Measurements from ENCODE around the gene MLH1.

Gene MLH1

GRCh38 chr3:36972163-36972562 lies 21.2 kb upstream of the MLH1 start:
- no peak for DNase-seq (ENCODE audit: low read depth, low spot score)

DNA sequence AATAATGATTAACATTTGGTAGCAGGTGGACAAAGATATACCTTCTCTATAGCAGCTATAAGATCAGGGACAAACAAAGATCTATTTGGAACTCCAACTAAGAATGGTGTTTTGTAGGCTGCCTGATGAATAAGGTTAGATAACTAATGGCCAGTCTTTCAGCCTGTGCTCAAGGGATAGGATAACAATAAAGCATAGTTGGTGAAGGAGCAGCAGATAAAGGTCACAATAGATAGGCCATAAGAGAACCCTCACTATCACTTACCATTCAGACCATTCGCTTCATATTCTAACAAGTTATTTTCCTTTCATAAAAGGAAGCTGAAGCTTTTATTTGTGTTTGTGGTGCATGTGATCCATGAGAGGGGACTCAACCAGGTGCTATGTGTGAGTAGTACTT lies 20.2 kb upstream of the MLH1 start:
- H3K27ac ChIP-seq, result no peak overlapping the region
- DNase-seq (ENCODE audit: low read depth, low spot score), result no peak

More at GRCh38 chr3:36972163-36972562, 21.2 kb upstream of the MLH1 start:
- H3K27ac ChIP-seq, result no peak overlapping the region

- no peak for DNase-seq (ENCODE audit: low read depth, low spot score)
- no peak overlapping the region for H3K27ac ChIP-seq
These were observed 12.3 kb upstream of the MLH1 start for GRCh38 chr3:36981006-36981405.

- no peak overlapping the region for H3K27ac ChIP-seq
- no peak for DNase-seq (ENCODE audit: low read depth, low spot score)
These were observed 5.0 kb upstream of the MLH1 start for GRCh38 chr3:36988356-36988755.

DNA sequence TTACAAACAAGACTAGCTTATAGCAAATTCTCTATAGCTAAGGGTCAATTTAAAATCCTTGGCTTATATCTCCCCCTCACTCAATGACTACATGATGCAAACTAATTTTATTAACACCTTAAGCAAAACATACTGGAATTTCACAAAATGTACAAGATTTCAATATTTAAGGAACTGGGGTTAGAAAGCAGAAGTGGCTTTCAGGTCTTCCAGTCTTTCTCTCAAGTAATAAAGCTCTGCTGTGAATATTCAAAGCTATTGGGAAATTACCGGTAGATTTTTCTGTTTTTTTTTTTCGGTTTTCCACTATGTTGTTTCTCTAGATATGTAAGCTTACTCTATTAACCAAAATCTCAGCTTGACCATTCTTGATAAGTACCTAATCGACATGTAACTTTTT lies 4.3 kb upstream of the MLH1 start:
- no peak for DNase-seq (ENCODE audit: low read depth, low spot score)
- H3K27ac ChIP-seq, result no peak overlapping the region

- no peak for DNase-seq (ENCODE audit: low read depth, low spot score)
- no peak overlapping the region for H3K27ac ChIP-seq
These were observed 3.8 kb upstream of the MLH1 start for GRCh38 chr3:36989568-36989967.

- DNase-seq (ENCODE audit: low read depth, low spot score), result no peak
- H3K27ac ChIP-seq, result no peak overlapping the region
These were observed 2.2 kb upstream of the MLH1 start for GRCh38 chr3:36991147-36991546.

DNA sequence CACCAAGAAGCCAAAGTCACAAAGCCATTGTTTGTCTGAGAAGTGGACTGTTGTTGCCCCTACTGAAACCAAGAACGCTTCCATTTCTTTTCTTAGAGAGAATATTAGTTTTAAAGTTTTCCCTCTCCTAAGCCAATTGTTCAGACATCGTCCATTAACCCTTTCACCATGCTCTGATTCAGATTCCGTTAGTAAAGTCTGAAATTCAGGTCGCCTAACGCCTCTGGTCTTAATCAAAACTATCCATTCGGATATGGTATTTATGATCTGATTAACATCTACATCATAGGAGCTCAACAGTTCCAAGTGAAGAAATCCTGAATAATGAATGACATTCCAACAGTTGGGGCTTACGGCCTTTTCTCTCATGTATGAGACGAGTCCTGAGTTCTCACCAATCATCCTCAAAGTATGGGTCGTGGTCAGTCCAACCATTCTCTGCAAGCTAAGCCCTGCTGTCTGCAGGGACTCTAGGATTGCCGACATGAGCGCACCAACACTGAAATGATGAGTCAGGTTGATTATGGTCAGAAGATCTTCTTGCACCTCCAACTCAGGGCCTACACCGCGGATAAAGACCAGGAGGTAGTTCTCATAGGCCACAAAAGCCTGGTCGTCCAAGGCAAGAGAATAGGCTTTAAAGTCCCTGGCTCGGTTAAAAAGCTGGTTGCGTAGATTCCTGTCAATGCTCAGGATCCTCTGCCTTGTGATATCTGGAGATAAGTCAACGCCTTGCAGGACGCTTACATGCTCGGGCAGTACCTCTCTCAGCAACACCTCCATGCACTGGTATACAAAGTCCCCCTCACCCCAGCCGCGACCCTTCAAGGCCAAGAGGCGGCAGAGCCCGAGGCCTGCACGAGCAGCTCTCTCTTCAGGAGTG lies 1.2 kb upstream of the MLH1 start:
- peak overlapping the region; percentile 93 for H3K27ac ChIP-seq
- peak; percentile 8 for DNase-seq (ENCODE audit: low read depth, low spot score)

DNA sequence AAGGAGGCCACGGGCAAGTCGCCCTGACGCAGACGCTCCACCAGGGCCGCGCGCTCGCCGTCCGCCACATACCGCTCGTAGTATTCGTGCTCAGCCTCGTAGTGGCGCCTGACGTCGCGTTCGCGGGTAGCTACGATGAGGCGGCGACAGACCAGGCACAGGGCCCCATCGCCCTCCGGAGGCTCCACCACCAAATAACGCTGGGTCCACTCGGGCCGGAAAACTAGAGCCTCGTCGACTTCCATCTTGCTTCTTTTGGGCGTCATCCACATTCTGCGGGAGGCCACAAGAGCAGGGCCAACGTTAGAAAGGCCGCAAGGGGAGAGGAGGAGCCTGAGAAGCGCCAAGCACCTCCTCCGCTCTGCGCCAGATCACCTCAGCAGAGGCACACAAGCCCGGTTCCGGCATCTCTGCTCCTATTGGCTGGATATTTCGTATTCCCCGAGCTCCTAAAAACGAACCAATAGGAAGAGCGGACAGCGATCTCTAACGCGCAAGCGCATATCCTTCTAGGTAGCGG lies 452 bp upstream of the MLH1 start, which contains the start of gene EPM2AIP1:
EPM2AIP1 (minus strand) TSS at position 326 of the 520 bp plus-strand sequence; CDS start at position 272, 54 bp downstream.
- DNase-seq (ENCODE audit: low read depth, low spot score), result no peak
- peak within 1 kb of the TSS; percentile 93 for H3K27ac ChIP-seq

- DNase-seq (ENCODE audit: low read depth, low spot score), result no peak
These were observed 21.3 kb downstream of the MLH1 start for GRCh38 chr3:37014620-37015019.

DNA sequence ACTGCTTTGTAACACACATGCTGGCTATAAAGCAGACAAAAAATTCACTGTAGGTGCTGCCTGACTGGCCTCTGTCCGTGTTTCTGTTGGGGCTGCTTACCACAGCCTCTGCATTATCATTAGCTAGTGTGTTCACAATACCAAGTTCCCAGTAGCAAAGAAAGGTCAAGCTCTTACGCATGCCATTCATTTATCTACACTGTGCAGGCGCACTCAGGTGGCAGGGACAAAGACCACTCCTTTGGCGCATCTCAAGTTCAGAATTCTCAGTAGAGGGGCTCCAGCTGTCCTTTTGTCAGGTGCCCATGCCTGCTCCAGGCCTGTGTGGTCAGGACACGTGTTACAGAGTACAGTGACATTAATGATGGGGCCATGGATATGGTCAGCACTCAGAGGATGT lies 22.3 kb downstream of the MLH1 start:
- DNase-seq (ENCODE audit: low read depth, low spot score), result no peak
- no peak overlapping the region for H3K27ac ChIP-seq

More at GRCh38 chr3:37014620-37015019, 21.3 kb downstream of the MLH1 start:
- no peak overlapping the region for H3K27ac ChIP-seq

- no peak for DNase-seq (ENCODE audit: low read depth, low spot score)
- no peak overlapping the region for H3K27ac ChIP-seq
These were observed 23.6 kb downstream of the MLH1 start for GRCh38 chr3:37016903-37017302.

GRCh38 chr3:37017683-37018082 lies 24.4 kb downstream of the MLH1 start:
- no peak for DNase-seq (ENCODE audit: low read depth, low spot score)
- no peak overlapping the region for H3K27ac ChIP-seq

DNA sequence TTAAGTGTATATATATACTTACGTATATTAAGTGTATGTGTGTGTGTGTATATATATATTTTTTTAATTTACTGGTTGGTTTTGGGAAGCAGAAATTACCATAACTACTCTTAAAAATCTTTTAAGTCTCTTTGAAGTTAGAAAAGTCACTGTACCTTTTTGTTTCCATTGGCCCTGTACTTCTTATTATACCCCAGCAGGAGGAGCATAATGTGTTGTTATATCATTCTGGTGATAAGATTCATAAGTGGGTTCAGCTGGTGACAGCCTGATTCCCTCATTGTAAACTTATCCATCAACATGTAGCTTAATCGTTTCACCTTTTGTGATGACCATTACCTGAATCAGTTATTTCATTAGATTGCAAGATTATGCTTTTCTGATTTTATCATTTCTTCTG lies 30.8 kb downstream of the MLH1 start:
- no peak for DNase-seq (ENCODE audit: low read depth, low spot score)
- H3K27ac ChIP-seq, result no peak overlapping the region

- no peak for DNase-seq (ENCODE audit: low read depth, low spot score)
- H3K27ac ChIP-seq, result no peak overlapping the region
These were observed 31.6 kb downstream of the MLH1 start for GRCh38 chr3:37024820-37025405.

- no peak overlapping the region for H3K27ac ChIP-seq
- DNase-seq (ENCODE audit: low read depth, low spot score), result no peak
These were observed 32.4 kb downstream of the MLH1 start for GRCh38 chr3:37025561-37026335.

DNA sequence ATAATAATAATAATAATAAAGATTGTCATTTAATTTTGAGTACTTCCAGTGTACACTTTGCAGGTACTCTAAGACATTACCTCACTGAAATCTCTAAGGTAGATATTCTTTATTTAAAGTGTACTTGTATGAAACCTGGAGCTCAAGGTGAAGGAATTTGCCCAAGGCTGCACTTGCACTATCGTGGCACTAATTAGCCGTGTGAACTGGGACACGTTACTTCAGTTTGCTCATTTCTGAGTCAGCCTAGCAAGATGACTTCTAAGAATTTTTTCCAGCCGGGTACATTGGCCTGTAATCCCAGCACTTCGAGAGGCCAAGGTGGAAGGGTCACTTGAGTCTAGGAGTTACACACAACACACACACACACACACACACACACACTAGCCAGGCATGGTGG lies 33.5 kb downstream of the MLH1 start:
- no peak for DNase-seq (ENCODE audit: low read depth, low spot score)
- no peak overlapping the region for H3K27ac ChIP-seq

GRCh38 chr3:37028329-37028728 lies 35.0 kb downstream of the MLH1 start:
- no peak for DNase-seq (ENCODE audit: low read depth, low spot score)
- H3K27ac ChIP-seq, result no peak overlapping the region

DNA sequence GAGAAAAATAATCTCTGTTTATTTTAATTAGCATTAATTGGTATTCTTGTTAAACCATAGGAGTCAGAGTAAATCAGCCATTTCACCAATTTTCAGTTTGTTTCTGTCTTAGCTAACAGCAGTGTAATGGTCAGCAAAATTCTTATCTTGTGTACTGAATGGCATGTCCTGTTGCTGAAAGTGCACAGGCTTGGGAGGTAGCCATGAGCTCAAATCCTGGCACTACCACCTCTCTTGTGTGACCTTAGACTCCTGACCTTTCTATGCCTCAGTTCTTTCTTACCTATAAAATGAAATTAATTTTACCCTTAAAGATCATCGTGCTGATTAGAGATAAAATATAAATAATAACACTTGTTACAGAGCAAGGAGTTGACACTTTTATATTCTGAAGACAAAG lies 35.8 kb downstream of the MLH1 start:
- no peak for DNase-seq (ENCODE audit: low read depth, low spot score)
- peak overlapping the region; percentile 37 for H3K27ac ChIP-seq

GRCh38 chr3:37029516-37030163 lies 36.3 kb downstream of the MLH1 start:
- peak; percentile 8 for DNase-seq (ENCODE audit: low read depth, low spot score)

More at GRCh38 chr3:37029516-37030163, 36.3 kb downstream of the MLH1 start:
- peak overlapping the region; percentile 37 for H3K27ac ChIP-seq

Measured in epithelial cell of prostate (primary cell).